RWPE2 (cell line): Measurements from ENCODE around the gene NIT1.

Experiments
- ATAC-seq: fragments of 200-7000 bp; cut with Tn5 transposase; 3 replicates; pipeline ENCODE4 v1.9.1; 2021; ENCODE audit warnings: low read depth
- DNase-seq: peaks from one replicate; pipeline ENCODE4 v3.0.0-alpha.2; 2020; ENCODE audit warnings: low spot score
- H3K27ac ChIP-seq: fragments of 450-650 bp; 2 replicates; pipeline ENCODE4 v1.5.1; 2017; ENCODE audit warnings: mild to moderate bottlenecking; ENCODE audit not compliant: poor library complexity, severe bottlenecking
- H3K27me3 ChIP-seq: fragments of 250-450 bp; sonication (Bioruptor Pico); 2 replicates; pipeline ENCODE4 v1.5.1; 2021; ENCODE audit warnings: mild to moderate bottlenecking, moderate library complexity; ENCODE audit not compliant: insufficient read depth, poor library complexity, severe bottlenecking
- H3K36me3 ChIP-seq: fragments of 250-450 bp; sonication (Bioruptor Pico); 2 replicates; pipeline ENCODE4 v1.5.1; 2020; ENCODE audit warnings: low read depth, mild to moderate bottlenecking, moderate library complexity
- H3K4me1 ChIP-seq: fragments of 250-450 bp; sonication (Bioruptor Pico); 2 replicates; pipeline ENCODE4 v1.5.1; 2021; ENCODE audit warnings: mild to moderate bottlenecking, moderate library complexity; ENCODE audit not compliant: insufficient read depth, poor library complexity, severe bottlenecking
- H3K4me3 ChIP-seq: fragments of 250-450 bp; sonication (Bioruptor Pico); 2 replicates; pipeline ENCODE4 v1.5.1; 2021; ENCODE audit warnings: mild to moderate bottlenecking, moderate library complexity; ENCODE audit not compliant: severe bottlenecking
- H3K9me3 ChIP-seq: fragments of 250-450 bp; sonication (Bioruptor Pico); 2 replicates; pipeline ENCODE4 v1.5.1; 2021; ENCODE audit warnings: mild to moderate bottlenecking, moderate library complexity; ENCODE audit not compliant: severe bottlenecking
- CTCF ChIP-seq: fragments of 450-650 bp; IDR thresholded peaks from one replicate; pipeline ENCODE4 v1.5.1; 2017; ENCODE audit warnings: mild to moderate bottlenecking, moderate library complexity; ENCODE audit not compliant: poor library complexity, severe bottlenecking

The NIT1 gene

GRCh38 chr1:161089251-161089924, 28.5 kb upstream of the NIT1 start, which contains the start of gene NECTIN4:
Gene NECTIN4, minus strand, starts transcription at chr1:161089558. Its CDS starts 262 bp downstream, at chr1:161089296.
- Histone ChIP-seq H3K27me3 (no peaks in the 10 kb centered on the region), H3K27ac (no peak within 1 kb of the TSS), H3K9me3 (no peaks in the 10 kb centered on the region), H3K36me3 (no peaks in the 10 kb centered on the region), H3K4me3 (no peak within 1 kb of the TSS), H3K4me1 (peaks cover 35% of the 10 kb centered on the region)
- ATAC-seq: peak; percentile 30; the same call in 1 of the 3 replicates
- no peak for DNase-seq
- no peak for TF ChIP-seq CTCF

DNA sequence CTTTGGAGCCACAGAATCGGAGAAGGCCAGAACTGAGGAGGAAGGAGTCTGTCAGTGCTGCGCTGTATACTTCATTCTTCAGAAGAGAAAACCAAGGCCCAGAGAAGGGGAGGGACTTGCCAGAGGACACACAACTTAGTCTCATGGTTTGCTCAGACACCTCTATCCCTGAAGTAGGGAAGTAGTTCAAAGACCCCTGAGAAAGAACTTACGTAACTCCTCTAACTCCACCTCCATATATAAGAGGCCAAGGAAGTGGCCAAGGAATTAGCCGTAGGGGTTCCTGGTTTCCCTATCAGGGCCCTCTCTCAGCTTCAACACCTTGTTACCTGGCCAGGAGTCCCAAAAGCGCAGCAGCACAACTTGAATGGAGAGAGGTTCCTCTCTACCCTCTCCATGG, 28.0 kb upstream of the NIT1 start:
- no peaks in the 10 kb centered on the region for H3K36me3 ChIP-seq
- no peak for DNase-seq
- H3K4me3 ChIP-seq: no peak overlapping the region
- H3K27me3 ChIP-seq: no peaks in the 10 kb centered on the region
- ATAC-seq: no peak
- no peak overlapping the region for H3K27ac ChIP-seq
- H3K4me1 ChIP-seq: peaks cover 31% of the 10 kb centered on the region
- no peaks in the 10 kb centered on the region for H3K9me3 ChIP-seq
- TF ChIP-seq CTCF: no peak

GRCh38 chr1:161090617-161091016, 27.3 kb upstream of the NIT1 start:
- Histone ChIP-seq H3K4me3 (no peak overlapping the region), H3K27me3 (no peaks in the 10 kb centered on the region), H3K27ac (no peak overlapping the region), H3K36me3 (no peaks in the 10 kb centered on the region), H3K4me1 (peaks cover 31% of the 10 kb centered on the region), H3K9me3 (no peaks in the 10 kb centered on the region)
- DNase-seq (no peak), ATAC-seq (no peak)
- no peak for TF ChIP-seq CTCF

DNA sequence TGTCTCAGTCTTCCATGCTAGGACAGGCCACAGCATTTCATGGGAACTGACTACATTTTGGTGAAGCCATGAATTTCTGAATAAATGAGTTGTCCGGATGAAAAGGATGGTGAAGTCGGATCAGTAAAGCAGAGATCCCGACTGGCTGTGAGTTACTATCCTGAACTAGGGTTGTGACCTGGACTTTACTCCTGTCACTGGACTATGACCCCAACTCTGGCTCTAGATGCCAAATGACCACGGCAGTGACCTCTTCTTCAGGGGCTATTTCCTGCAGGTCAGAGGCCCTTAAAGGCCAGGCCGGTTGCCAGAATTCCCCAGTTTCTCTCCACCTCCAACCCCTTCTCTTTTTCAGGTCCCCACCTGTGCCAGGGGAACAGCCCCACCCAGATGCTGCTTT, 26.8 kb upstream of the NIT1 start:
- H3K4me1 ChIP-seq: peaks cover 31% of the 10 kb centered on the region
- ATAC-seq: no peak
- no peaks in the 10 kb centered on the region for H3K27me3 ChIP-seq
- H3K27ac ChIP-seq: no peak overlapping the region
- no peaks in the 10 kb centered on the region for H3K9me3 ChIP-seq
- DNase-seq: no peak
- H3K36me3 ChIP-seq: no peaks in the 10 kb centered on the region
- TF ChIP-seq CTCF: no peak
- no peak overlapping the region for H3K4me3 ChIP-seq

GRCh38 chr1:161091796-161092507, 26.0 kb upstream of the NIT1 start:
- H3K9me3 ChIP-seq: no peaks in the 10 kb centered on the region
- H3K27me3 ChIP-seq: no peaks in the 10 kb centered on the region
- DNase-seq: no peak
- no peak for ATAC-seq
- no peaks in the 10 kb centered on the region for H3K36me3 ChIP-seq
- TF ChIP-seq CTCF: no peak
- peaks cover 28% of the 10 kb centered on the region for H3K4me1 ChIP-seq
- H3K27ac ChIP-seq: no peak overlapping the region
- no peak overlapping the region for H3K4me3 ChIP-seq
